GM12878 (cell line): ENCODE results near the gene EHD4. TPM values are rescaled to one million over a fixed set of nuclear protein-coding genes. Genes with fewer than 3 reads are reported as not detected.

ENCODE experiments used
- ATAC-seq: fragments of 200-7000 bp; cut with Tn5 transposase; 3 replicates; pipeline ENCODE4 v1.9.1; 2020; ENCODE audit warnings: mild to moderate bottlenecking, moderate library complexity
- BruUV-seq: library from RNA; stranded (reverse); fragments of 400-500 nt; replicated peaks from 2 replicates; lab custom pipeline; 2021; lab: Mats Ljungman, UMichigan
- CTCF ChIA-PET: fragments of 300-600 bp; sonication (Branson Sonifier 250); formaldehyde crosslinking; extraction: SDS; loops from one replicate; lab custom pipeline; 2021; ENCODE audit warnings: inconsistent platforms; lab: Yijun Ruan, JAX
- POLR2A ChIA-PET: fragments of 350-600 bp; formaldehyde crosslinking; extraction: SDS; loops from one replicate; lab custom pipeline; 2021; ENCODE audit warnings: inconsistent platforms; lab: Charles Lee
- RAD21 ChIA-PET: fragments of 300-600 bp; sonication (Branson Sonifier 250); formaldehyde crosslinking; loops from one replicate; lab custom pipeline; 2023; ENCODE audit warnings: antibody characterized with exemption; ENCODE audit not compliant: unreplicated experiment; lab: Charles Lee
- SMC1A ChIA-PET: fragments of 300-600 bp; sonication (Branson Sonifier 250); formaldehyde crosslinking; loops from one replicate; lab custom pipeline; 2023; ENCODE audit not compliant: unreplicated experiment, uncharacterized antibody; lab: Charles Lee
- DNase-seq: peaks from one replicate; pipeline ENCODE4 v3.0.0-alpha.2; 2011; ENCODE audit warnings: low read depth, low spot score
- FAIRE-seq: peaks from 3 replicates; lab custom pipeline; 2011; peaks lifted over from hg19 to GRCh38; lab: Jason Lieb, UNC
- H2AFZ ChIP-seq: 2 replicates; pipeline ENCODE4 v1.6.0; 2011; ENCODE audit warnings: low read depth, low read length, control low read depth; ENCODE audit not compliant: control insufficient read depth
- H3K27ac ChIP-seq: 2 replicates; pipeline ENCODE4 v1.5.1; 2011; ENCODE audit warnings: control low read depth; ENCODE audit not compliant: control insufficient read depth, insufficient read depth
- H3K27me3 ChIP-seq, 2 experiments: replicated peaks in 1 of 2; 2 replicates each; pipeline versions ENCODE4 v1.6.0 to v1.6.1; 2011; ENCODE audit warnings: low read length in 1 of 2; ENCODE audit not compliant: control insufficient read depth in 2 of 2, insufficient read depth in 2 of 2
- H3K36me3 ChIP-seq, 2 experiments: 2 replicates each; pipeline ENCODE4 v1.5.1; 2011; ENCODE audit warnings: low read length in 1 of 2; ENCODE audit not compliant: control insufficient read depth in 2 of 2, insufficient read depth in 2 of 2
- H3K4me1 ChIP-seq: 2 replicates; pipeline ENCODE4 v1.6.1; 2011; ENCODE audit warnings: mild to moderate bottlenecking, low read length, moderate library complexity, mixed read lengths; ENCODE audit not compliant: control insufficient read depth, insufficient read depth
- H3K4me2 ChIP-seq: 2 replicates; pipeline ENCODE4 v1.6.0; 2011; ENCODE audit warnings: control low read depth; ENCODE audit not compliant: control insufficient read depth, insufficient read depth
- H3K4me3 ChIP-seq: fragments of 200-600 bp; sonication (generic); 2 replicates; pipeline ENCODE4 v1.5.1; 2016
- H3K79me2 ChIP-seq: 2 replicates; pipeline ENCODE4 v1.6.0; 2011; ENCODE audit warnings: low read length; ENCODE audit not compliant: control insufficient read depth, insufficient read depth
- H3K9ac ChIP-seq: 2 replicates; pipeline ENCODE4 v1.8.0; 2011; ENCODE audit warnings: low read length, control low read depth, mixed read lengths; ENCODE audit not compliant: control insufficient read depth, insufficient read depth
- H3K9me3 ChIP-seq: replicated peaks from 3 replicates; pipeline ENCODE4 v1.5.1; 2011; ENCODE audit warnings: mild to moderate bottlenecking, low read length; ENCODE audit not compliant: control insufficient read depth, insufficient read depth
- H4K20me1 ChIP-seq: 2 replicates; pipeline ENCODE4 v1.6.0; 2011; ENCODE audit not compliant: control insufficient read depth, insufficient read depth
- ETV6 ChIP-seq, 2 experiments: fragments of 450-650 bp in 1 of 2; IDR thresholded peaks in 1 of 2; conservative IDR thresholded peaks in 1 of 2; 2 replicates each; pipeline ENCODE4 v1.6.1; 2014; ENCODE audit warnings: antibody characterized with exemption in 1 of 2, borderline replicate concordance in 1 of 2, low read depth in 1 of 2, mild to moderate bottlenecking in 1 of 2, moderate library complexity in 1 of 2
- KAT2A ChIP-seq: conservative IDR thresholded peaks from 2 replicates; pipeline ENCODE4 v1.6.1; 2011; ENCODE audit warnings: low read depth, low read length; ENCODE audit not compliant: control insufficient read depth
- NR2C2 ChIP-seq: IDR thresholded peaks from 2 replicates; pipeline ENCODE4 v1.6.1; 2011; ENCODE audit warnings: borderline replicate concordance, low read depth; ENCODE audit not compliant: control insufficient read depth, insufficient read length
- PML ChIP-seq: IDR thresholded peaks from 2 replicates; pipeline ENCODE4 v1.6.1; 2012; ENCODE audit warnings: low read length, inconsistent platforms
- SIX5 ChIP-seq: IDR thresholded peaks from 2 replicates; pipeline ENCODE4 v1.6.1; 2011; ENCODE audit warnings: mild to moderate bottlenecking, low read depth, low read length, moderate library complexity; ENCODE audit not compliant: severe bottlenecking
- SMC3 ChIP-seq: IDR thresholded peaks from 2 replicates; pipeline ENCODE4 v1.6.1; 2011; ENCODE audit warnings: low read length, improper control_type of control experiment, borderline replicate concordance
- TCF7 ChIP-seq: IDR thresholded peaks from 2 replicates; pipeline ENCODE4 v1.6.1; 2014; ENCODE audit warnings: antibody characterized with exemption, borderline replicate concordance
- ZNF24 ChIP-seq: fragments of 450-650 bp; IDR thresholded peaks from 2 replicates; pipeline ENCODE4 v1.6.1; 2017; ENCODE audit warnings: antibody characterized with exemption, mild to moderate bottlenecking
- WGBS: methylation state at CpG from one replicate; pipeline ENCODE4 v1.1.6; 2016; ENCODE audit warnings: low lambda C conversion rate; ENCODE audit not compliant: insufficient replicate concordance, insufficient coverage; ENCODE audit errors: missing lambda C conversion rate; 5-methylcytosine and 5-hydroxymethylcytosine counted together
- in situ Hi-C: fragments of 300-500 bp; cut with MboI; formaldehyde crosslinking; loops from 9 replicates; pipeline ENCODE4 v1.14.3; 2018; ENCODE audit warnings: mixed read lengths
- intact Hi-C: fragments of 100-400 bp; cut with micrococcal nuclease; formaldehyde crosslinking; loops from one replicate; pipeline ENCODE4 v1.14.2; 2022; ENCODE audit not compliant: unreplicated experiment
- polyA plus RNA-seq, 11 experiments: library from polyadenylated mRNA; depleted of rRNA in 4 of 11; unstranded in 6 of 11; stranded (reverse) in 5 of 11; fragments of >200 nt; fragmentation: Nextera tagmentation in 4 of 11; fragmentation: Illumina TruSeq in 1 of 11; extraction: Ambion mirVana in 4 of 11; extraction: Trizol in 1 of 11; gene quantifications; 1 replicate in 1 of 11; 2 replicates in 10 of 11; pipeline versions ENCODE4 v1.2.1 to v1.2.3, GENCODE V29; 2011 to 2016; ENCODE audit warnings: inconsistent platforms in 2 of 11, missing spikeins in 2 of 11, low read depth in 1 of 11
- total RNA-seq, 4 experiments: library from RNA; depleted of rRNA in 3 of 4; stranded (reverse); fragments of >200 nt in 3 of 4; fragmentation: Illumina TruSeq in 1 of 4; extraction: Trizol in 1 of 4; gene quantifications; 2 replicates each; pipeline versions ENCODE4 v1.2.1 to v1.2.3, GENCODE V29; 2013 to 2021
- TF ChIP-seq, protein P1 (sequence below): fragments of 450-650 bp; IDR thresholded peaks from 2 replicates; pipeline ENCODE4 v1.6.1; 2014; ENCODE audit warnings: mild to moderate bottlenecking

The EHD4 gene
- total and polyA plus RNA-seq, 10 of the 15 experiments (the other 5 are each of a cell fraction or from before 2014, with no cell fraction given): 4.2 to 62.9 (median 44.7) TPM

DNA sequence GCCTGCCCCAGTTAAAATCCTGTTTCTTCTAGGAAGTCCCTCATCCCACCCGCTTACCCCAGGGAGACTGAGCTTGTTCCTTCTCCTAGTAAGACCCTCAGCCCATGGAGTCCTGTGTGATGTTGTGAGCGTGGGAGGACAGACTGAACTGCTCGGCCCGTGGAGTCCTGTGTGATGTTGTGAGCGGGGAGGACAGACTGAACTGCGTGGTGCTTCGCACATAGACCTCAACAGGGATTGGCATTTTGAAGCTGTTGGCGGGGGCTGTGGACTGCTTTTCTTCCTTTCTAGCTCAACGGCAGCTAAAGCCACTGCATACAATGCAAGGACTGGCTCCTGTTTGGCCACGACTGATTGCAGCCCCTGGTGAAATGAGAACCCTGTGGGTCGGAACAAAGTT lies 76.9 kb downstream of the EHD4 start:
- Histone ChIP-seq H3K36me3 (peaks cover 9 to 18% of the 10 kb centered on the region in 2 experiments), H3K9me3 (no peaks in the 10 kb centered on the region), H3K4me1 (peaks cover 15% of the 10 kb centered on the region), H3K4me2 (no peak overlapping the region; the same call in 1 of the 2 replicates), H3K9ac (no peak overlapping the region), H3K79me2 (no peaks in the 10 kb centered on the region), H2AFZ (no peak overlapping the region), H4K20me1 (no peaks in the 10 kb centered on the region), H3K27me3 (no peaks in the 10 kb centered on the region), H3K4me3 (no peak overlapping the region), H3K27ac (no peak overlapping the region)
- intact Hi-C loops (no loop called here), in situ Hi-C loops (no loop called here)
- no TSS peak for BruUV-seq
- ChIA-PET CTCF (interaction anchor here (0.7 to 2.6 kb wide), 3 partner anchors 10 to 123 kb away, joined by 3 to 16 read pairs (median 8); no protein-coding TSS in a partner anchor), SMC1A (interaction anchor here (0.6 kb wide), 1 partner anchor 111 kb away, joined by 3 read pairs; no protein-coding TSS in a partner anchor), POLR2A (no interaction called here), RAD21 (interaction anchor here (0.8 to 1.3 kb wide), 2 partner anchors 9 to 122 kb away, joined by 3 to 6 read pairs; no protein-coding TSS in a partner anchor)
- no peak for TF ChIP-seq PML
- no peak for TF ChIP-seq NR2C2
- no peak for TF ChIP-seq ZNF24
- TF ChIP-seq ETV6 (conservative IDR thresholded peaks at IDR 0.05 in 1 of 2, IDR thresholded peaks at IDR 0.05 in 1 of 2; ENCODE audit: borderline replicate concordance in 1 of 2, low read depth in 1 of 2): no peak
- TF ChIP-seq SIX5: no peak
- no peak for TF ChIP-seq SMC3
- TF ChIP-seq, protein P1, sequence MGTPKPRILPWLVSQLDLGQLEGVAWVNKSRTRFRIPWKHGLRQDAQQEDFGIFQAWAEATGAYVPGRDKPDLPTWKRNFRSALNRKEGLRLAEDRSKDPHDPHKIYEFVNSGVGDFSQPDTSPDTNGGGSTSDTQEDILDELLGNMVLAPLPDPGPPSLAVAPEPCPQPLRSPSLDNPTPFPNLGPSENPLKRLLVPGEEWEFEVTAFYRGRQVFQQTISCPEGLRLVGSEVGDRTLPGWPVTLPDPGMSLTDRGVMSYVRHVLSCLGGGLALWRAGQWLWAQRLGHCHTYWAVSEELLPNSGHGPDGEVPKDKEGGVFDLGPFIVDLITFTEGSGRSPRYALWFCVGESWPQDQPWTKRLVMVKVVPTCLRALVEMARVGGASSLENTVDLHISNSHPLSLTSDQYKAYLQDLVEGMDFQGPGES: no peak
- no peak for TF ChIP-seq TCF7
- TF ChIP-seq KAT2A: no peak
- no peak for FAIRE-seq
- no peak for ATAC-seq
- DNase-seq: no peak
- 93% methylated on average over 11 of the region's 11 CpGs for WGBS
